Right cardiac atrium (tissue), 5 donors: ENCODE measurements around the gene TDP2. TPM values are rescaled to one million over a fixed set of nuclear protein-coding genes. Genes with fewer than 3 reads are reported as not detected.

Source experiments
- polyA plus RNA-seq: library from polyadenylated mRNA; stranded (reverse); fragments of 200-250 nt; gene quantifications from one replicate; pipeline ENCODE4 v1.2.3, GENCODE V29; 2013
- total RNA-seq, 4 donors: library from RNA; stranded (reverse); fragmentation: NEBNext Ultra II Directional; extraction: Animal tissue kit (Norgen Biotek cat#: 25700); gene quantifications; one replicate each; pipeline ENCODE4 v1.2.1, GENCODE V29; 2021
- donor health status: healthy with polysubstance abuse.
- donor health status: DM: no; HTN: yes; CAD: no.
- donor health status: DM: no; HTN: no; CAD: no.
- donor health status: DM: no; HTN: yes; CAD: no; lungs with severe emphysema.
- donor health status: DM: yes; HTN: yes; CAD: no.

The TDP2 gene
- total and polyA plus RNA-seq, 5 donors: 30.2 to 45.4 (median 43.4) TPM

Other genes with a start within 250 kb of the TDP2 start
- gene GPLD1, start 177.3 kb downstream of the TDP2 start, total RNA-seq: 1 to 10 TPM; 1.0 to 1.6 (median 1.2) TPM
- gene GPLD1, start 177.3 kb downstream of the TDP2 start, polyA plus RNA-seq: 0.52 TPM
- 10 to 100 TPM; 10.9 to 16.5 (median 14.9) TPM for gene ALDH5A1, start 171.9 kb downstream of the TDP2 start, total RNA-seq
- 7.7 TPM for gene ALDH5A1, start 171.9 kb downstream of the TDP2 start, polyA plus RNA-seq
- gene KIAA0319, start 20.7 kb downstream of the TDP2 start, total RNA-seq: under 1 TPM; 0.06 to 0.20 (median 0.10) TPM
- gene KIAA0319, start 20.7 kb downstream of the TDP2 start, polyA plus RNA-seq: not detected
- gene ACOT13, start 178 bp upstream of the TDP2 start, total RNA-seq: 10 to 100 TPM; 63.7 to 92.1 (median 77.6) TPM
- gene ACOT13, start 178 bp upstream of the TDP2 start, polyA plus RNA-seq: 87.4 TPM
- 10 to 100 TPM; 52.2 to 66.5 (median 56.4) TPM for gene C6orf62, start 52.3 kb upstream of the TDP2 start, total RNA-seq
- 31.9 TPM for gene C6orf62, start 52.3 kb upstream of the TDP2 start, polyA plus RNA-seq
- gene GMNN, start 108.0 kb upstream of the TDP2 start, total RNA-seq: 1 to 10 TPM; 5.6 to 8.2 (median 6.2) TPM
- gene GMNN, start 108.0 kb upstream of the TDP2 start, polyA plus RNA-seq: 7.0 TPM
- gene ARMH2, start 132.0 kb upstream of the TDP2 start, total RNA-seq: not detected
- gene ARMH2, start 132.0 kb upstream of the TDP2 start, polyA plus RNA-seq: not detected